B cell (primary cell): ENCODE data around the gene IL1F10. TPM values are rescaled to one million over a fixed set of nuclear protein-coding genes. Genes with fewer than 3 reads are reported as not detected.
A peak's percentile ranks its signal among the peaks of the same experiment; 100 is the strongest.

Experiments used
- ATAC-seq: fragments of 200-7000 bp; cut with Tn5 transposase; one replicate; pipeline ENCODE4 v1.10.0; 2021; ENCODE audit warnings: low read depth, mild to moderate bottlenecking, moderate number of reproducible peaks, moderate library complexity
- CTCF ChIA-PET: fragments of 350-600 bp; sonication (Branson Sonifier 250); formaldehyde crosslinking; loops from one replicate; lab custom pipeline; 2021; ENCODE audit warnings: antibody characterized with exemption, inconsistent platforms; lab: Charles Lee
- POLR2A ChIA-PET: fragments of 350-600 bp; sonication (Branson Sonifier 250); formaldehyde crosslinking; loops from one replicate; lab custom pipeline; 2021; ENCODE audit warnings: antibody characterized with exemption; lab: Charles Lee
- DNase-seq: peaks from one replicate; pipeline ENCODE4 v3.0.0; 2013
- H2AFZ ChIP-seq: 2 replicates; pipeline ENCODE4 v1.6.1; 2012; ENCODE audit warnings: mild to moderate bottlenecking, low read depth, low read length; ENCODE audit not compliant: insufficient read depth, poor library complexity, severe bottlenecking
- H3K27ac ChIP-seq, 2 donors: 1 replicate in 1 of 2; 2 replicates in 1 of 2; pipeline ENCODE4 v1.5.1; 2012 to 2013; ENCODE audit warnings: low read length in 2 of 2, mild to moderate bottlenecking in 2 of 2, moderate library complexity in 1 of 2
- H3K27me3 ChIP-seq, 4 experiments: fragments of 200-600 bp in 1 of 4; sonication (generic) in 1 of 4; replicated peaks in 1 of 4; 1 replicate in 2 of 4; 2 replicates in 2 of 4; pipeline versions ENCODE4 v1.6.1 to v1.7.0; 2013 to 2016; ENCODE audit warnings: low read length in 3 of 4, mild to moderate bottlenecking in 2 of 4, mixed read lengths in 1 of 4, moderate library complexity in 1 of 4; ENCODE audit not compliant: insufficient read depth in 4 of 4, control insufficient read depth in 3 of 4; ENCODE audit errors: control extremely low read depth in 1 of 4
- H3K36me3 ChIP-seq, 2 experiments: replicated peaks in 1 of 2; 1 replicate in 1 of 2; 2 replicates in 1 of 2; pipeline versions ENCODE4 v1.6.1 to v1.7.1; 2013; ENCODE audit warnings: low read length in 1 of 2; ENCODE audit not compliant: insufficient read depth in 2 of 2, control insufficient read depth in 1 of 2; ENCODE audit errors: control extremely low read depth in 1 of 2, extremely low read depth in 1 of 2
- H3K4me1 ChIP-seq, 2 donors: fragments of 200-600 bp in 1 of 2; sonication (generic) in 1 of 2; 1 replicate in 1 of 2; 2 replicates in 1 of 2; pipeline versions ENCODE4 v1.5.1 to v1.6.1; 2013 to 2017; ENCODE audit warnings: low read length in 2 of 2; ENCODE audit not compliant: control insufficient read depth in 2 of 2, insufficient read depth in 2 of 2
- H3K4me2 ChIP-seq: replicated peaks from 2 replicates; pipeline ENCODE3; 2012; ENCODE audit warnings: mild to moderate bottlenecking, low read depth, low read length; ENCODE audit not compliant: poor library complexity, severe bottlenecking
- H3K4me3 ChIP-seq, 5 experiments: fragments of 200-600 bp in 1 of 5; sonication (generic) in 1 of 5; 1 replicate in 3 of 5; 2 replicates in 2 of 5; pipeline versions ENCODE4 v1.5.1 to v1.7.0; 2011 to 2016; ENCODE audit warnings: low read length in 4 of 5, mild to moderate bottlenecking in 4 of 5, low read depth in 2 of 5, control low read depth in 1 of 5, moderate library complexity in 1 of 5; ENCODE audit not compliant: insufficient read depth in 1 of 5; ENCODE audit errors: control extremely low read depth in 1 of 5, extremely low read depth in 1 of 5
- H3K79me2 ChIP-seq: fragments of 200-600 bp; sonication (generic); one replicate; pipeline ENCODE4 v1.6.0; 2016; ENCODE audit warnings: low read length; ENCODE audit not compliant: control insufficient read depth, insufficient read depth
- H3K9ac ChIP-seq: fragments of 200-600 bp; sonication (generic); 2 replicates; pipeline ENCODE4 v1.6.1; 2017; ENCODE audit warnings: mild to moderate bottlenecking, low read length, moderate library complexity
- H3K9me3 ChIP-seq, 3 donors: one replicate each; pipeline versions ENCODE4 v1.6.1 to v1.7.1; 2013; ENCODE audit warnings: low read length in 2 of 3; ENCODE audit not compliant: control insufficient read depth in 2 of 3, insufficient read depth in 1 of 3; ENCODE audit errors: control extremely low read depth in 1 of 3
- H4K20me1 ChIP-seq: 2 replicates; pipeline ENCODE4 v1.6.0; 2012; ENCODE audit warnings: mild to moderate bottlenecking, low read length; ENCODE audit not compliant: insufficient read depth, control insufficient read depth, poor library complexity, severe bottlenecking
- H3K27ac Mint-ChIP-seq: one replicate; pipeline ENCODE4 v1.8.0; 2021; ENCODE audit warnings: mixed read lengths
- H3K27me3 Mint-ChIP-seq: one replicate; pipeline ENCODE4 v1.8.0; 2021; ENCODE audit warnings: mixed read lengths
- H3K4me1 Mint-ChIP-seq: one replicate; pipeline ENCODE4 v1.8.0; 2021; ENCODE audit warnings: mixed read lengths
- H3K4me3 Mint-ChIP-seq: one replicate; pipeline ENCODE4 v1.8.0; 2021; ENCODE audit warnings: mixed read lengths
- H3K9me3 Mint-ChIP-seq: one replicate; pipeline ENCODE4 v1.8.0; 2022; ENCODE audit warnings: mixed read lengths; ENCODE audit not compliant: insufficient read depth
- CTCF ChIP-seq: fragments of 200-600 bp; IDR thresholded peaks from one replicate; pipeline ENCODE4 v1.8.0; 2022; ENCODE audit warnings: antibody characterized with exemption, mild to moderate bottlenecking
- EZH2 ChIP-seq: IDR thresholded peaks from 2 replicates; pipeline ENCODE4 v1.6.1; 2012; ENCODE audit warnings: borderline replicate concordance, low read depth, mild to moderate bottlenecking, moderate library complexity, low read length; ENCODE audit not compliant: insufficient read depth, poor library complexity, severe bottlenecking
- WGBS: methylation state at CpG from one replicate; pipeline ENCODE4 v1.1.5; 2013; ENCODE audit warnings: missing lambda C conversion rate; ENCODE audit not compliant: insufficient coverage; 5-methylcytosine and 5-hydroxymethylcytosine counted together
- intact Hi-C: fragments of 100-400 bp; cut with micrococcal nuclease; formaldehyde crosslinking; loops from one replicate; pipeline ENCODE4 v1.10.0; 2022
- polyA plus RNA-seq: library from polyadenylated mRNA; depleted of rRNA; stranded (reverse); fragments of >200 nt; gene quantifications from 2 replicates; pipeline ENCODE4 v1.2.3, GENCODE V29; 2012
- total RNA-seq, 2 donors: library from RNA; stranded (reverse); fragments of 120-200 nt in 1 of 2; gene quantifications; 1 replicate in 1 of 2; 2 replicates in 1 of 2; pipeline versions ENCODE4 v1.2.3 to v1.2.4, GENCODE V29; 2013 to 2022

The IL1F10 gene
- total and polyA plus RNA-seq, 2 donors (not counting 1 experiment from before 2014, with no cell fraction given) = not detected

GRCh38 chr2:113080134-113080533 is 12.4 kb downstream of the IL1F10 start:
- POLR2A ChIA-PET = no interaction called here
- Histone ChIP-seq H3K36me3 (no peaks in the 10 kb centered on the region), H3K9ac (no peak overlapping the region), H3K4me3 (no peak overlapping the region), H3K9me3 (no peaks in the 10 kb centered on the region), H3K27ac (no peak overlapping the region), H3K27me3 (peaks cover 0 to 14% (median 6%) of the 10 kb centered on the region in 4 experiments), H4K20me1 (no peaks in the 10 kb centered on the region), H2AFZ (no peak overlapping the region), H3K4me2 (no peak overlapping the region), H3K79me2 (no peaks in the 10 kb centered on the region), H3K4me1 (no peaks in the 10 kb centered on the region)
- no peak for TF ChIP-seq EZH2
- peak; percentile 80 for TF ChIP-seq CTCF
- DNase-seq (peak; percentile 59), ATAC-seq (peak; percentile 51)
- no peak overlapping the region for H3K27ac Mint-ChIP-seq
- intact Hi-C loops = loop anchor here (1.0 to 2.0 kb wide), 3 partner anchors 58 to 311 kb away; no protein-coding TSS in a partner anchor
- peaks cover 2% of the 10 kb centered on the region for H3K4me1 Mint-ChIP-seq
- CTCF ChIA-PET = interaction anchor here (0.6 to 5.5 kb wide), 26 partner anchors 9 to 360 kb away, joined by 3 to 61 read pairs (median 5); no protein-coding TSS in a partner anchor
- H3K4me3 Mint-ChIP-seq = no peak overlapping the region
- no peaks in the 10 kb centered on the region for H3K9me3 Mint-ChIP-seq
- WGBS = 6% methylated on average over 3 of the region's 9 CpGs
- H3K27me3 Mint-ChIP-seq = peaks cover 39% of the 10 kb centered on the region

GRCh38 chr2:113081488-113082210 is 13.9 kb downstream of the IL1F10 start:
- Mint-ChIP-seq H3K4me3 (no peak overlapping the region), H3K4me1 (peaks cover 2% of the 10 kb centered on the region), H3K9me3 (no peaks in the 10 kb centered on the region), H3K27me3 (peaks cover 37% of the 10 kb centered on the region), H3K27ac (no peak overlapping the region)
- no peaks in the 10 kb centered on the region for H3K4me1 ChIP-seq
- no peak for TF ChIP-seq EZH2
- no peak for TF ChIP-seq CTCF
- WGBS = 100% methylated on average over 1 of the region's 2 CpGs
- H2AFZ ChIP-seq = no peak overlapping the region
- no peaks in the 10 kb centered on the region for H3K9me3 ChIP-seq
- H3K79me2 ChIP-seq = no peaks in the 10 kb centered on the region
- ChIA-PET POLR2A (no interaction called here), CTCF (interaction anchor here (1.1 to 5.5 kb wide), 3 partner anchors 55 to 308 kb away, joined by 4 to 61 read pairs (median 18); no protein-coding TSS in a partner anchor)
- H3K27me3 ChIP-seq = peaks cover 0 to 14% (median 6%) of the 10 kb centered on the region in 4 experiments
- intact Hi-C loops = loop anchor here (2.0 kb wide), 1 partner anchor 309 kb away; no protein-coding TSS in a partner anchor
- no peaks in the 10 kb centered on the region for H4K20me1 ChIP-seq
- DNase-seq (no peak), ATAC-seq (no peak)
- H3K9ac ChIP-seq = no peak overlapping the region
- no peak overlapping the region for H3K4me2 ChIP-seq
- no peaks in the 10 kb centered on the region for H3K36me3 ChIP-seq
- no peak overlapping the region for H3K27ac ChIP-seq
- H3K4me3 ChIP-seq = no peak overlapping the region
